GM23248 (cell line): Measurements from ENCODE around the gene ADAMTS5.

ENCODE experiments used
- EZH2 ChIP-seq: fragments of 200-600 bp; sonication (generic); IDR thresholded peaks from 2 replicates; pipeline ENCODE4 v1.6.1; 2018; ENCODE audit warnings: antibody characterized with exemption, mild to moderate bottlenecking; ENCODE audit not compliant: insufficient read depth, poor library complexity, severe bottlenecking
- EZH2phosphoT487 ChIP-seq: fragments of 200-600 bp; sonication (generic); IDR thresholded peaks from 2 replicates; pipeline ENCODE4 v1.6.1; 2018; ENCODE audit warnings: antibody characterized with exemption, moderate library complexity, mild to moderate bottlenecking, low read depth; ENCODE audit not compliant: insufficient read depth

DNA sequence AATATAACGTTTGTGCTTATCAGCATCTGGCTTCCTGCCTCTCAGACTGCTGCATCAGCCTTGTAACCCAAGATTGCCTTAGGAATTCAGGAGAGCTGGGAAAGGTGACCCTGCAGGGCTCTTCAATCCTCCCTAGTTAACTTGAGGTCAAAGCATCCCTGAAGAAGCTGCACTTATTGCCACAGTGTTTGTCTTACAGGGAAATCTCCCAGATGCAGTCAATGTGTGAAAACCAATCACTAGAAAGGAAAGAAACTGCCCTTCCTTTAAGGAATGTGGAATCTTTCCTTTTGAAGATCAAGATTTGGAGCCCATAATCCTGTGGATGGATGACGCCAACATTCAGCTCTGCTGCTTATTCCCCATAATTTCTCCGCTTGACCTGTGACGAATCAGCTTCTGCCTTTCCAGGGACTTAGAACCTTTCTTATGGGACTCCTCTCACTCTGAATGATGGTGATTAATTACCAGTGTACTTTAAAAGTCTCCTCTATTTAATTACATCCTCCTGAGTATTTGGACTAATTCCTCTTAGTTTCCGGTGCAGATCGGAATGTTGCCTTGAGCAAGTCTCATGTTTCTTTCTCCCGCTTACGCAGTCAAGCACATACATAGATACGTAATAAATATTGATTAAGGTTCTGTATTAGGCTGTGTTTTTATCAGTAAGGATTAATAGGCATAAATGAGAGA lies 14.4 kb downstream of the ADAMTS5 start:
- TF ChIP-seq EZH2: no peak
- no peak for TF ChIP-seq EZH2phosphoT487
